ENCODE data around the gene RNF11. TPM values are rescaled to one million over a fixed set of nuclear protein-coding genes. Genes with fewer than 3 reads are reported as not detected.

RNF11 gene
- total RNA-seq, 1 donor from 2014 or later: 94.0 TPM

- TF ChIP-seq CTCF (IDR thresholded peaks at IDR 0.05): no peak
- intact Hi-C loops (cut with DNase I): no loop called here
- Histone ChIP-seq H3K9me3 (no peaks in the 10 kb centered on the region), H3K27ac (no peak overlapping the region), H3K4me3 (no peak overlapping the region), H3K27me3 (no peaks in the 10 kb centered on the region), H3K4me1 (peaks cover 56% of the 10 kb centered on the region), H3K36me3 (peaks cover under 1% of the 10 kb centered on the region)
- DNase-seq: no peak
- ATAC-seq: peak; percentile 36
These were observed 28.4 kb downstream of the RNF11 start for GRCh38 chr1:51264451-51264850.

GRCh38 chr1:51265618-51266017 lies 29.5 kb downstream of the RNF11 start:
- peaks cover 57% of the 10 kb centered on the region for H3K4me1 ChIP-seq

GRCh38 chr1:51266181-51266580 lies 30.1 kb downstream of the RNF11 start:
- no peaks in the 10 kb centered on the region for H3K9me3 ChIP-seq
- intact Hi-C loops (cut with DNase I): no loop called here
- no peaks in the 10 kb centered on the region for H3K27me3 ChIP-seq
- H3K36me3 ChIP-seq: peaks cover 17% of the 10 kb centered on the region
- no peak overlapping the region for H3K27ac ChIP-seq
- no peak overlapping the region for H3K4me3 ChIP-seq
- TF ChIP-seq CTCF (IDR thresholded peaks at IDR 0.05): no peak
- peaks cover 56% of the 10 kb centered on the region for H3K4me1 ChIP-seq
- DNase-seq (no peak), ATAC-seq (no peak)

More at GRCh38 chr1:51265618-51266017, 29.5 kb downstream of the RNF11 start:
- ATAC-seq (no peak), DNase-seq (no peak)
- H3K36me3 ChIP-seq: peaks cover 12% of the 10 kb centered on the region
- H3K9me3 ChIP-seq: no peaks in the 10 kb centered on the region
- TF ChIP-seq CTCF (IDR thresholded peaks at IDR 0.05): no peak
- H3K4me3 ChIP-seq: no peak overlapping the region
- H3K27me3 ChIP-seq: no peaks in the 10 kb centered on the region
- intact Hi-C loops (cut with DNase I): no loop called here
- no peak overlapping the region for H3K27ac ChIP-seq

- TF ChIP-seq CTCF (IDR thresholded peaks at IDR 0.05): no peak
- DNase-seq: no peak
- H3K27ac ChIP-seq: no peak overlapping the region
- no peaks in the 10 kb centered on the region for H3K9me3 ChIP-seq
- H3K4me1 ChIP-seq: peaks cover 50% of the 10 kb centered on the region
- intact Hi-C loops (cut with DNase I): no loop called here
- H3K4me3 ChIP-seq: no peak overlapping the region
- H3K36me3 ChIP-seq: peaks cover 23% of the 10 kb centered on the region
- ATAC-seq: no peak
- no peaks in the 10 kb centered on the region for H3K27me3 ChIP-seq
These were observed 30.7 kb downstream of the RNF11 start for GRCh38 chr1:51266791-51267190.

- intact Hi-C loops (cut with DNase I): no loop called here
- no peak for TF ChIP-seq CTCF (IDR thresholded peaks at IDR 0.05)
- Histone ChIP-seq H3K27ac (peak overlapping the region; percentile 6), H3K9me3 (no peaks in the 10 kb centered on the region), H3K4me3 (no peak overlapping the region), H3K4me1 (peaks cover 47% of the 10 kb centered on the region), H3K27me3 (no peaks in the 10 kb centered on the region), H3K36me3 (peaks cover 33% of the 10 kb centered on the region)
- DNase-seq (no peak), ATAC-seq (no peak)
These were observed 32.6 kb downstream of the RNF11 start for GRCh38 chr1:51268634-51269033.

GRCh38 chr1:51270751-51271150 lies 34.7 kb downstream of the RNF11 start:
- Histone ChIP-seq H3K36me3 (peaks cover 33% of the 10 kb centered on the region), H3K27ac (no peak overlapping the region), H3K4me3 (no peak overlapping the region), H3K4me1 (peaks cover 27% of the 10 kb centered on the region), H3K9me3 (no peaks in the 10 kb centered on the region), H3K27me3 (no peaks in the 10 kb centered on the region)
- intact Hi-C loops (cut with DNase I): no loop called here
- TF ChIP-seq CTCF (IDR thresholded peaks at IDR 0.05): no peak
- DNase-seq (no peak), ATAC-seq (no peak)
